Pulmonary artery endothelial cell (primary cell): ENCODE data around the gene HPCAL4. TPM values are rescaled to one million over a fixed set of nuclear protein-coding genes. Genes with fewer than 3 reads are reported as not detected.

ENCODE experiments used
- DNase-seq: peaks from one replicate; pipeline ENCODE4 v3.0.0-alpha.2; 2011; ENCODE audit warnings: low read depth, low spot score
- total RNA-seq: library from RNA; depleted of rRNA; stranded (reverse); fragments of >200 nt; gene quantifications from 2 replicates; pipeline ENCODE4 v1.2.3, GENCODE V29; 2014

Gene HPCAL4
- total RNA-seq: not detected in 2 replicates

DNA sequence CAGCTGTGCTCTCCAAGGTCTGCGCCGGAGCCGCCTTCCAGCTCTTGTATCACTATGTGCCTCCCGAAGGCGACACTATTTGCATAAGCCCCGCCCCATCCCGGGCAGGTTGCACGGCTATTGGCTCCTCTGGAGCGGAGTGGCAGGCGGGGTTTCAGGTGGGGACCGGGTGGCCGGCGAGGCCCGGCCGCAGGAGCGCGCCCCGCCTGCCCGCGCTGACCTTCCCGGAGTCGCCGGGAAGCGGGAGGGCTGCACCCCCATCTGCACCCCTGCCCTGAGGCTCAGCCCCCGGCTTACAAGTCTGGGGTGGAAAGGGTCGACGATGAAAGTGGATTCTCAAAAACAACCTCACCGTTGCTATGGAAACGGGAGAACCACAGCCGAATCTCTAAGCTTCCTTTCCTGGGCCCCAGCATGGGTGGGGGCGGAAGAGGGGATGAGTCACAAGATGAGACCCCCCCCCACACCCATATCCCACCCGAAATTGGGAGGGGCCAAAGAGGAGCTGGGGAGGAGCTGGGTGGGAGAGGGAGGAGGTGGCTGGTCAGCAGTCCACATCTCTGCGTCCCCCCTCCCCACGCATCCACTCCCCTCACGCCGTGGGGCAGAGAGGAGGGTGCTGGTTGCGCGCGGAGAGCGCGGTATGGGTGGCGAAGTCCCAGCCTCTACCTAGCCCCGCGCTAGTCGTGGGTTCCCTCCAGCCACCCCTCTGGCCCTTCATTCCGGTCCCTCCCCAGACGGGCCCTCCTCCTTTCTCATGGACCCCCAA, at the start of gene HPCAL4:
HPCAL4 (minus strand) TSS at position 51 of the 769 bp plus-strand sequence. CDS start 6,830 bp downstream, outside the sequence.
- DNase-seq: no peak

DNA sequence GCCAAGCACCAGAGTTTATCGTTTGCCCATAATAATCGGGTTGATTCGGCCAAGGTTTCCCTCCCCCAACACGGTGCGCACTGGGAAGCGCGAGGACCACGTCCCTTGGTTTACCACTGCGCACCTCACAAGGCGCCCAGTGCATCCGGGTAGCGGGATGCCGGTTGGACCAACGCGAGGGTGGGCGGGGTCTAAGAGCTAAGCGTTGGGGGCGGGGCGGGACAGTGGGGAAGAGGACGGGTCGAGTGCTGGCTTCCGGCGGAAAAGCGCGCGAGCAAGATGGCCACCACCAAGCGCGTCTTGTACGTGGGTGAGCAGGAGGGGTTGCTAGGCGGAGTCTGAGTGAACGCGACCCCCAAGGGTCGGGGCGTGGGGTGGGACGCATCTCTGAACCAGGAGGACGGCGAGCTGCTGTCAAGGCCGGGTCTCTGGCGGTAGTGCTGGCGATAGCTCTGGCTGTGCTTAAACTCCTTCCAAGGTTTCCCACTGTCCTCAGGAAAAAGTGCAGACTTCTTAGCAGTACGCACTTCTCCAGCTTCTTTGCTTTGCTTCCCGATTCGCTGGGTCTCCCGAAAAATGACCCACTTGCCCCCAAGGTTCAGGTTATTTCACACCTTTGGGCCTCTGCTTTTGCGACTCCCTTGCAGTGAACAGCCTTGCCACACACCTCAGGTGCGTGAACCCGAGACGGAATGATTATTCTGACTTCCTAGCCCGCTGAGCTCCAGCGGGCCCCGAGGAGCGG, 47.6 kb upstream of the HPCAL4 start, which contains the start of gene PPIE:
PPIE (plus strand) TSS at position 261 of the 745 bp plus-strand sequence; CDS start at position 280, 19 bp downstream.
- DNase-seq: peak; percentile 50

- no peak for DNase-seq
Observed at GRCh38 chr1:39737546-39738169, 46.4 kb upstream of the HPCAL4 start.

- no peak for DNase-seq
Observed at GRCh38 chr1:39735731-39736130, 44.5 kb upstream of the HPCAL4 start.

DNA sequence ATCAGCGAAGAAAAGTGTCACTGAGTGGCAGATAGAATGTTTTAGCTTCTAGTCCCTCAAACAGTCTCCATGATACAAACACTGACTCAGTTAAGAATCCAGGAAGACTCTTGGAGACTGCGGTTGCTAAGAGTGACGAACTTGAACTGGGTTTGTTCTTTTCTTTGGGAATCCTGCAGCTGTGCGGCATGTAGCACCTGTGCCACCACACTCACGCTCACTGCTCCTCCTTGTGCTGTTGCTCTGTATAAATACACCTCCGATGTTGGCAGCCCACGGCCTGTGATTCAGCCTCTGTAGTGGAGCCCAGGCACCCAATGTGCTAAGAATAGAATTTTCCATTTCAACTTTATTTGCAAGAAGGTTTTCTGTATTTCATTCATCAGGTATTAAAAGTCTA, 41.9 kb upstream of the HPCAL4 start:
- DNase-seq: no peak

GRCh38 chr1:39732730-39733129, 41.5 kb upstream of the HPCAL4 start:
- DNase-seq: no peak

DNA sequence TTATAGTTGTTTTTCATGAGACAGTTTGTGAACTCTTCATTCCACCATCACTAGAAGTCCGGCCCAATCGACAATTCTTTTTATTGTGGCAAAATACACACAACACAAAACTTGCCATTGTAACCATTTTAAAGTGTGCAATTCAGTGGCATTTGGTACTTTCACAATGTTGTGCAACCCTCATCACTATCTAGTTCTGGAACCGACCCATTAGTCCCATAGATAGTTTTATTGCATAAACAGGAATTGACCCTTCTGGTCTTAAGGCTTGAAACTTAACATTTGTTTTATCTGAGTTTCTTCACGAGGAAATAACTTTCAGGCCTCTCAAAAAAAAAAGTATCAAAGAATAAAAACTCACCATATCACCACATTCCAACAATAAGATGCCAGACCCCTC, 38.6 kb upstream of the HPCAL4 start:
- DNase-seq: no peak

GRCh38 chr1:39729030-39729429, 37.8 kb upstream of the HPCAL4 start:
- DNase-seq: no peak

DNA sequence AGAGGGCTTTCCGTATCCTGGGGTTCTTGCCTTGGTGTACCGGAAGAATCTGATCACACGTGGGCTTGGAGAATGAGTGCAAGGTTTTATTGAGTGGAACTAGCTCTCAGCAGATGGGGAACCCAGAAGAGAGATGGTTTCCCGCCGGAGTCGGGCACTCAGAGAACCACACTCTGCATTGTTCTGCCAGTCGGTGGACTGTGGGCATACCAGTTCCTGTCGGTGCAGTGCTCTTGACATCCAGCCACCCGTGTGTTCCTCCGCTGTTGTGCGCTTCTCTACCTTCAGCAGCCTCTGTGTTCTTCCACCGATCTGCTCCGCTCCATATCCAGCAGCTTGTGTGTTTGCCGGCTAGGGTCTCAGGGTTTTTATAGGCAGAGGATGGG, 36.7 kb upstream of the HPCAL4 start:
- no peak for DNase-seq

DNA sequence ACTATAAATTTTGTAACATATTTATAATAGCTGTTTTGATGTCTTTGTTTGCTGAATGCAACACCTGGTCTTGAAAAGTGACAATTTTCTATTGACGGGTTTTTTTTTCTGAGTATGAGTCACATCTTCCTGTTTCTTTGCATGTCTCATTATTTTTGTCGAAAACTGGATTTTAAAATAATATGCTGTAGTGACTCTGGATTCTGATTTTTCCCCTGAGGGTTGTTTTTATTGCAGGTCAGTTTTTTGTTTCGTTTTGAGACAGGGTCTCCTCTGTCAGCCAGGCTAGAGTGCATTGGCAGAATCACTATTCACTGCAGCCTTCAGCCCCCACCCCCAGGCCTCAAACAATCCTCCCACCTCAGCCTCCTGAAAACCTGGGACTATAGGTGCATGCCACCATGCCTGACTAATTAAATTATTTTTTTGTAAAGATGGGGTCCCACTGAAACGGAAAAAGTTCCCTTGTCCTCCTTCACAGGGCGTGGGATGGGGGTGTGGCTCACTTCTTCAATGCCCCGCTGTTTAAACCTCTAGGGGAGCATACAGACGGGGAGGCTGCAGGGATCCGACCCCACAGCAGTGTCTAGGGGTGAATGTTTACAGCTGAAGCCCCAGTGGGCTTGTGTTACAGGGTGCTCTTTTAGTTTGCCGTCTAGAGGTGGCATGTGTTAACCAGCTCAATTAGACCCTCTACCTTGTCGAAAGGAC, 36.1 kb upstream of the HPCAL4 start:
- DNase-seq: no peak

GRCh38 chr1:39726600-39726999, 35.4 kb upstream of the HPCAL4 start:
- DNase-seq: no peak

DNA sequence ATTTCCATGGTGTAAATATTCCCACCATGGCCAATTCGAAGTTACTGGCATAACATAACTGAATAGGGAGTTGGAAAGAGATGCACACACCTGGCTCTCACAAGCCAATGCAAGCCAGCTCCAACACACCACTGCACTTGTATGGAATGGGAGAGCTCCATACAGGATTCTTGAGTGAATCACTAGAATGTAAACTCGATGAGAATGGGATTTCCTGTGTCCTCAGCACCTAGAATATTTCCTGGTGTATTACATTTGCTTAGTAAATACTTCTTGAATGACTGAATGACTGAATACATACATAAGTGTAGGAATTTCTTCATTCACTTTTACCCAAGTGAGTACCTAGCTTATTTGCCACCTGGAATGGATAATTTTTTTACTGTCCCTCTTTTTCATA, 31.3 kb upstream of the HPCAL4 start:
- DNase-seq: no peak

- DNase-seq: no peak
Observed at GRCh38 chr1:39721664-39722063, 30.4 kb upstream of the HPCAL4 start.

DNA sequence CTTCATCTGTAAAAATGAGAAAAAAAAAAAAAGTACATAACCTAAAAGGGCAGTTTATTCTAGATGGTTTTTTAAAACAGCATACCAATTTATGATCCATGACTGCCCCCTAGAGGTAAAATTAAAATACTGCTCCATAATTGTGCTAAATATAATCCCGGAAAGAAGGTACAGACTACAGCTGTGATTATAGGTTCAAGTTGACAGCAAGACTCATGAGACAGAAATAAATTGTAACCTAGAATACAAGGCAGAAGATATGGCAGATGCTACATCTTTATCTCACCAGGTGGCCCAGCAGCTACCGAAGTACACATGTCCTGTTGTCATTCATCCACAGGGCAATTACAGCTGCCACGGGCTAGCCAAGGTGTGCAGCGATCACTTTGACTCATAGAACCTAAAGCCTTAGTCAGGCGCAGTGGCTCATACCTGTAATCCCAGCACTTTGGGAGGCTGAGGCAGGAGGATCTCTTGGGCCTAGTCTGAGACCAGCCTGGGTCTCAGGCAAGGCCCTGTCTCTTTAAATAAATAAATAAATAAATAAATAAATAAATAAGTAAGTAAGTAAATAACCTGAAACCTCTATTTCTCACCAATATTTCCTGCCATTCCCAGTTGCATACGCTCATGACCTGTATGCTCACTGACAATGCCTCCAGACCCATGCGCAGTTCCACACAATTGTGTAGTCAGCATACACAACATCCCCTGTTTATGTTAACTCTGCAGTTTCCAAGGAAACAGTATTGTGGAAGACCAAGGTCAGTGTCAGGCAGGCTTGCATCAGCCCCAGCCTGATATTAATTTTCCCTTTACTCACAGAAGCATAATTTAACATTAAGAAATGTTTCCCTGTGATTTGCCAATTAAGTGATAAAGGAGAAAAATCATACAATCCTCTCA, 29.1 kb upstream of the HPCAL4 start:
- no peak for DNase-seq

GRCh38 chr1:39717809-39718208, 26.6 kb upstream of the HPCAL4 start:
- DNase-seq: no peak

DNA sequence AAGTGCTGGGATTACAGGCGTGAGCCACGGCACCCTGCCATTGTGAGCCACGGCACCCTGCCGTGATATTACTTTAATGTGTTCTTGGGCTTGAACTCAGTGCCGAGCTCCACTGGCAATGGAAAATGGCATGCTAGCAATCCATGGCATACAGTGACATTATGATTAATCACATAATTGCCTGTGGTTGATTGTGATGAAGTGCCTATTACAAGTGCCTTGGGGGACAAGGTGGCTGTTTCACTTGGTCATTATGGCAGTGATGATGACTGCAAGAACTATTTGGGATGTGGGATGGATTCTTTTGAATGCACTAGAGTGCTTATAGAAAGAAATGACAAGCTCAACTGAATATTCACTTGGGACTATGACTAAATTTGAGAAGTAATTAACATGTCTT, 22.3 kb upstream of the HPCAL4 start:
- no peak for DNase-seq

- DNase-seq: no peak
Observed at GRCh38 chr1:39711966-39712340, 20.7 kb upstream of the HPCAL4 start.

DNA sequence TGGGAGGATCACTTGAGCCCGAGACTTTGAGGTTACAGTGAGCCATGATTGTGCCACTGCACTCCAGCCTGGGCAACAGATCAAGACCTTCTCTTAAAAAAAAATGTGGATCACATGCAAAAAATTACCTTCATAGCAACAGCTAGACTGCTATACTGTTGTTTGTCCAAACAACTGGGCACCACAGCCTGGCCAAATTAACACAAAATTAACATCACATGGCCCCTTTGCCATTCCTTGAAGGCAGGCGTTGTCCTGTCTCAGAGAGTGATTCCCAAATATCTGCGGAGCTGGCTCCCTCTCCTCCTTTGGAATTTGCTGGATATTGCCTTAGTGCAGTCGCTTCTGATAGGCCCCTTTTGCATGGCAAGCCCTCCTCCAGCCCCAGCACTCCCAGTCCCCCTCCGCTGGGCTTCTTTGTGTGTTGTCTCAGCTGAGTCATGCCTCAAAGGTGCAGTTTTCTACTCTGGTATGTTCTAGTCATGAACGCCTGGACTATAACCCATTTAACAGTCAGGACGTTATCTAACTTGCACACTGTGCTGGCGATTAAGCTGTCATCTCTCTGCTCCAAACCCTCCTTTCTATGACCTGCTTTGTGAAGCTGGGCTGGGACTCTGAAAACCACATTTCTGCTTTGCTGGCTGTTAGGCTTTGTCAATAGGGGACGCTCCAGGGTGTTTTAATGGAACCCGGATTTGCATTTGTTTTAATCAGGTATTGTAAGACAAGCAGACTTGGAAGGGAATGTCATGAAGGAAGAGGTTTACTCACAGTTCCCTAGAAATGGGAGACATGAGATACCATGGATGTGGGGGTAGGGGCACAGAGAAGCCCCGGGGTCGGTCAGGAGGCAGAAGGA, 20.1 kb upstream of the HPCAL4 start:
- no peak for DNase-seq

DNA sequence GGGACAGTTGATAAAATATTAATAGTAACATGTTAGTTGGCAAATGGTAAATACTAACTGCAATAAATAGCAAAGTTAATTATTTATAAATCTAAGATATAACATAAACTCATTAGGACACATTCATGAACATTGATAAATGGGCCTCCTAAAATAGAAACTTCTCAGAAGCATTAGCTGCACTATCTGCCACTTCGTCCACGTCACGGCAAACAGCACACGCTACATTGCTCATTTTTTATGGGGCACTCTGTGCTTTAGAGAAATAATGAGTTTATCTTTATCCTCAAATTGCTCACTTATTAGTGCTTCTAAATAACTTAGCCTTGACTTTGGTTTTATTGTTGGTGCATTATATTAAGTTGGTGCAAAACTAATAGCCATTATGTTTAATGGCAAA, 16.3 kb upstream of the HPCAL4 start:
- no peak for DNase-seq

GRCh38 chr1:39704757-39705156, 13.5 kb upstream of the HPCAL4 start:
- no peak for DNase-seq
